Measurements from ENCODE around the gene BICRA. TPM values are rescaled to one million over a fixed set of nuclear protein-coding genes. Genes with fewer than 3 reads are reported as not detected.

The BICRA gene
- polyA plus RNA-seq, 3 donors: 0.08 to 4.6 TPM; not detected in 1

GRCh38 chr19:47697863-47698609 is 89.1 kb downstream of the BICRA start:
- TF ChIP-seq CTCF (IDR thresholded peaks at IDR 0.05): peak; percentile 92
- Mint-ChIP-seq H3K9me3 (peaks cover 0 to 1% (median 0%) of the 10 kb centered on the region in 7 donors), H3K27ac (peak overlapping the region in 2 of 7 donors; percentile 64 to 78)

GRCh38 chr19:47698631-47699359 is 89.9 kb downstream of the BICRA start:
- H4K20me1 ChIP-seq (ENCODE audit: insufficient read depth, low read length): peaks cover 22% of the 10 kb centered on the region
- H2AFZ ChIP-seq (ENCODE audit: insufficient read depth, low read depth, low read length, poor library complexity, severe bottlenecking): no peak overlapping the region
- Mint-ChIP-seq H3K27me3 (ENCODE audit: low read depth in 3 of 3) (no peaks in the 10 kb centered on the region), H3K4me1 (peaks cover 5% of the 10 kb centered on the region), H3K9me3 (peaks cover 0 to 1% (median 0%) of the 10 kb centered on the region in 7 donors), H3K4me3 (no peak overlapping the region), H3K36me3 (peaks cover 38 to 69% of the 10 kb centered on the region in 2 donors), H3K27ac (peak overlapping the region in 1 of 7 donors; percentile 71)
- H3K4me3 ChIP-seq (replicated peaks in 1 of 3; ENCODE audit: low read depth in 2 of 3, low read length in 3 of 3): no peak overlapping the region
- no peaks in the 10 kb centered on the region for H3K79me2 ChIP-seq (ENCODE audit: insufficient read depth, low read length)
- H3K9ac ChIP-seq (ENCODE audit: insufficient read depth, low read length, poor library complexity, severe bottlenecking): no peak overlapping the region
- WGBS (ENCODE audit: insufficient coverage): 97% methylated on average over 33 of the region's 46 CpGs
- TF ChIP-seq CTCF (IDR thresholded peaks at IDR 0.05): no peak
- H3K4me1 ChIP-seq (ENCODE audit: control insufficient read depth in 1 of 2, insufficient read depth in 2 of 2, low read length in 2 of 2): peaks cover 0 to 3% of the 10 kb centered on the region in 2 donors
- peaks cover 43 to 74% of the 10 kb centered on the region in 2 donors for H3K36me3 ChIP-seq (replicated peaks in 1 of 2; ENCODE audit: control insufficient read depth in 1 of 2, insufficient read depth in 2 of 2, low read length in 2 of 2)
- intact Hi-C loops (cut with micrococcal nuclease): loop anchor here (2.0 to 5.0 kb wide), 3 partner anchors 186 to 416 kb away; no protein-coding TSS in a partner anchor
- no peaks in the 10 kb centered on the region for H3K27me3 ChIP-seq (ENCODE audit: control insufficient read depth in 2 of 2, insufficient read depth in 2 of 2, low read length in 2 of 2)
- no peaks in the 10 kb centered on the region for H3K9me3 ChIP-seq (replicated peaks in 1 of 2; ENCODE audit: control insufficient read depth in 1 of 2, insufficient read depth in 1 of 2, low read length in 2 of 2)
- DNase-seq: no peak
- H3K27ac ChIP-seq (ENCODE audit: low read depth in 1 of 2, low read length in 2 of 2): no peak overlapping the region
- no peak overlapping the region for H3K4me2 ChIP-seq (replicated peaks; ENCODE audit: extremely low read depth, low read length, poor library complexity, severe bottlenecking)

More at GRCh38 chr19:47697863-47698609, 89.1 kb downstream of the BICRA start:
- DNase-seq: peak; percentile 61 to 66 (median 63)
- Histone ChIP-seq H3K27me3 (ENCODE audit: control insufficient read depth in 2 of 2, insufficient read depth in 2 of 2, low read length in 2 of 2) (no peaks in the 10 kb centered on the region), H4K20me1 (ENCODE audit: insufficient read depth, low read length) (peaks cover 23% of the 10 kb centered on the region), H3K4me1 (ENCODE audit: control insufficient read depth in 1 of 2, insufficient read depth in 2 of 2, low read length in 2 of 2) (peaks cover 0 to 3% of the 10 kb centered on the region in 2 donors), H3K27ac (ENCODE audit: low read depth in 1 of 2, low read length in 2 of 2) (peak overlapping the region in 1 of 2 donors; percentile 14), H3K36me3 (replicated peaks in 1 of 2; ENCODE audit: control insufficient read depth in 1 of 2, insufficient read depth in 2 of 2, low read length in 2 of 2) (peaks cover 46 to 70% of the 10 kb centered on the region in 2 donors), H3K79me2 (ENCODE audit: insufficient read depth, low read length) (no peaks in the 10 kb centered on the region), H3K4me3 (replicated peaks in 1 of 3; ENCODE audit: low read depth in 2 of 3, low read length in 3 of 3) (no peak overlapping the region), H2AFZ (ENCODE audit: insufficient read depth, low read depth, low read length, poor library complexity, severe bottlenecking) (no peak overlapping the region), H3K9ac (ENCODE audit: insufficient read depth, low read length, poor library complexity, severe bottlenecking) (no peak overlapping the region), H3K4me2 (replicated peaks; ENCODE audit: extremely low read depth, low read length, poor library complexity, severe bottlenecking) (no peak overlapping the region), H3K9me3 (replicated peaks in 1 of 2; ENCODE audit: control insufficient read depth in 1 of 2, insufficient read depth in 1 of 2, low read length in 2 of 2) (no peaks in the 10 kb centered on the region)
- Mint-ChIP-seq H3K27me3 (ENCODE audit: low read depth in 3 of 3) (no peaks in the 10 kb centered on the region), H3K4me3 (no peak overlapping the region), H3K36me3 (peaks cover 36 to 69% of the 10 kb centered on the region in 2 donors), H3K4me1 (peaks cover 5% of the 10 kb centered on the region)
- 70% methylated on average over 13 of the region's 21 CpGs for WGBS (ENCODE audit: insufficient coverage)
- intact Hi-C loops (cut with micrococcal nuclease): loop anchor here (2.0 to 5.0 kb wide), 3 partner anchors 186 to 416 kb away; no protein-coding TSS in a partner anchor

Data from CD14-positive monocyte (primary cell).